GM23338 (cell line): Measurements from ENCODE around the gene CNPY4. TPM values are rescaled to one million over a fixed set of nuclear protein-coding genes. Genes with fewer than 3 reads are reported as not detected.

Source experiments
- ATAC-seq: fragments of 200-7000 bp; cut with Tn5 transposase; 3 replicates; pipeline ENCODE4 v1.9.1; 2020
- DNase-seq: peaks from one replicate; pipeline ENCODE4 v3.0.0-alpha.2; 2015; ENCODE audit warnings: low spot score
- H2AFZ ChIP-seq: fragments of 200-600 bp; sonication (generic); 2 replicates; pipeline ENCODE4 v1.8.0; 2016; ENCODE audit warnings: antibody characterized with exemption, mild to moderate bottlenecking, moderate library complexity
- H3F3A ChIP-seq: fragments of 200-600 bp; sonication (generic); replicated peaks from 2 replicates; pipeline ENCODE4 v1.8.0; 2017; ENCODE audit warnings: antibody characterized with exemption, mixed run types, low read depth
- H3K27ac ChIP-seq: fragments of 200-600 bp; sonication (generic); 2 replicates; pipeline ENCODE4 v1.6.1; 2016; ENCODE audit warnings: low read depth
- H3K27me3 ChIP-seq: fragments of 200-600 bp; sonication (generic); 2 replicates; pipeline ENCODE4 v1.8.0; 2016; ENCODE audit warnings: mild to moderate bottlenecking, mixed run types, moderate library complexity; ENCODE audit not compliant: insufficient read depth
- H3K36me3 ChIP-seq: fragments of 200-600 bp; sonication (generic); 2 replicates; pipeline ENCODE4 v1.8.0; 2016; ENCODE audit warnings: mild to moderate bottlenecking; ENCODE audit not compliant: insufficient read depth
- H3K4me1 ChIP-seq: fragments of 200-600 bp; sonication (generic); 2 replicates; pipeline ENCODE4 v1.8.0; 2016; ENCODE audit warnings: mild to moderate bottlenecking, moderate library complexity; ENCODE audit not compliant: insufficient read depth
- H3K4me2 ChIP-seq: fragments of 200-600 bp; sonication (generic); 2 replicates; pipeline ENCODE4 v1.7.1; 2017; ENCODE audit warnings: mixed run types
- H3K4me3 ChIP-seq: fragments of 200-600 bp; sonication (generic); 2 replicates; pipeline ENCODE4 v1.6.1; 2016; ENCODE audit warnings: mixed run types
- H3K79me2 ChIP-seq: fragments of 200-600 bp; sonication (generic); replicated peaks from 2 replicates; pipeline ENCODE4 v1.8.0; 2017; ENCODE audit warnings: mild to moderate bottlenecking; ENCODE audit not compliant: insufficient read depth
- H3K9me2 ChIP-seq: fragments of 200-600 bp; sonication (generic); 2 replicates; pipeline ENCODE4 v1.8.0; 2017; ENCODE audit not compliant: insufficient read depth
- H4K20me1 ChIP-seq: fragments of 200-600 bp; sonication (generic); replicated peaks from 2 replicates; pipeline ENCODE4 v1.8.0; 2017; ENCODE audit warnings: mild to moderate bottlenecking; ENCODE audit not compliant: insufficient read depth
- H3K27ac Mint-ChIP-seq: 2 replicates; pipeline ENCODE4 v1.8.0; 2020; ENCODE audit warnings: inconsistent platforms, mild to moderate bottlenecking, moderate library complexity, mixed read lengths
- H3K27me3 Mint-ChIP-seq: 3 replicates; pipeline ENCODE4 v1.8.0; 2022; ENCODE audit warnings: low read depth, mild to moderate bottlenecking, moderate library complexity, mixed read lengths, inconsistent platforms; ENCODE audit not compliant: insufficient read depth, poor library complexity
- H3K36me3 Mint-ChIP-seq: 3 replicates; pipeline ENCODE4 v1.8.0; 2021; ENCODE audit warnings: low read depth, mild to moderate bottlenecking, inconsistent platforms, moderate library complexity, mixed read lengths
- H3K4me1 Mint-ChIP-seq: 3 replicates; pipeline ENCODE4 v1.8.0; 2020; ENCODE audit warnings: mild to moderate bottlenecking, inconsistent platforms, mixed read lengths
- H3K4me3 Mint-ChIP-seq: 3 replicates; pipeline ENCODE4 v1.8.0; 2021; ENCODE audit warnings: moderate library complexity, mild to moderate bottlenecking, inconsistent platforms, mixed read lengths
- H3K9me3 Mint-ChIP-seq: 3 replicates; pipeline ENCODE4 v1.8.0; 2020; ENCODE audit warnings: moderate library complexity, mild to moderate bottlenecking, inconsistent platforms, mixed read lengths
- CREB1 ChIP-seq: fragments of 250-450 bp; sonication (Bioruptor Pico); IDR thresholded peaks from 2 replicates; pipeline ENCODE4 v1.5.0; 2020; ENCODE audit warnings: low read depth, mild to moderate bottlenecking, moderate library complexity
- EZH2phosphoT487 ChIP-seq: fragments of 200-600 bp; sonication (generic); IDR thresholded peaks from one replicate; pipeline ENCODE4 v1.8.1; 2018; ENCODE audit warnings: antibody characterized with exemption; ENCODE audit not compliant: unreplicated experiment
- JUNB ChIP-seq: IDR thresholded peaks from one replicate; pipeline ENCODE4 v1.6.1; 2016; ENCODE audit warnings: antibody characterized with exemption; ENCODE audit not compliant: unreplicated experiment
- POLR2AphosphoS5 ChIP-seq: IDR thresholded peaks from 2 replicates; pipeline ENCODE4 v1.6.1; 2016; ENCODE audit warnings: antibody characterized with exemption, low read depth
- ZNF114 ChIP-seq: fragments of 250-450 bp; sonication (Bioruptor Pico); IDR thresholded peaks from 2 replicates; pipeline ENCODE4 v1.5.0; 2020; ENCODE audit warnings: mild to moderate bottlenecking, moderate library complexity
- ZNF331 ChIP-seq: fragments of 250-450 bp; sonication (Bioruptor Pico); IDR thresholded peaks from 2 replicates; pipeline ENCODE4 v1.5.0; 2020; ENCODE audit warnings: low read depth, mild to moderate bottlenecking, moderate library complexity
- long read RNA-seq: library from polyadenylated mRNA; unstranded; transcript quantifications from one replicate; pipeline ENCODE4 v2.0.0, GENCODE V29; 2020; ENCODE audit not compliant: unreplicated experiment
- polyA plus RNA-seq: library from polyadenylated mRNA; unstranded; fragments of >200 nt; fragmentation: Nextera tagmentation; extraction: Ambion mirVana; gene quantifications from 2 replicates; pipeline ENCODE4 v1.2.1, GENCODE V29; 2016
- total RNA-seq: library from RNA; depleted of rRNA; stranded (reverse); fragments of >200 nt; shearing (Covaris generic); gene quantifications from 2 replicates; pipeline ENCODE4 v1.2.3, GENCODE V29; 2014; rRNA removed
- TF ChIP-seq, protein P1 (sequence below): IDR thresholded peaks from one replicate; pipeline ENCODE4 v1.6.1; 2018; ENCODE audit warnings: antibody characterized with exemption; ENCODE audit not compliant: unreplicated experiment
- TF ChIP-seq, protein P2 (sequence below): IDR thresholded peaks from 2 replicates; pipeline ENCODE4 v1.6.1; 2016; ENCODE audit warnings: antibody characterized with exemption

Gene CNPY4, protein sequence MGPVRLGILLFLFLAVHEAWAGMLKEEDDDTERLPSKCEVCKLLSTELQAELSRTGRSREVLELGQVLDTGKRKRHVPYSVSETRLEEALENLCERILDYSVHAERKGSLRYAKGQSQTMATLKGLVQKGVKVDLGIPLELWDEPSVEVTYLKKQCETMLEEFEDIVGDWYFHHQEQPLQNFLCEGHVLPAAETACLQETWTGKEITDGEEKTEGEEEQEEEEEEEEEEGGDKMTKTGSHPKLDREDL
- total RNA-seq, result 11.3 and 12.0 TPM in 2 replicates
- polyA plus RNA-seq, result 10.7 and 11.1 TPM in 2 replicates
- long read RNA-seq, partial matches to known transcripts, result 0 of 3 reads
- long read RNA-seq, other reads (novel, unspliced or antisense), result 0 of 3 reads

DNA sequence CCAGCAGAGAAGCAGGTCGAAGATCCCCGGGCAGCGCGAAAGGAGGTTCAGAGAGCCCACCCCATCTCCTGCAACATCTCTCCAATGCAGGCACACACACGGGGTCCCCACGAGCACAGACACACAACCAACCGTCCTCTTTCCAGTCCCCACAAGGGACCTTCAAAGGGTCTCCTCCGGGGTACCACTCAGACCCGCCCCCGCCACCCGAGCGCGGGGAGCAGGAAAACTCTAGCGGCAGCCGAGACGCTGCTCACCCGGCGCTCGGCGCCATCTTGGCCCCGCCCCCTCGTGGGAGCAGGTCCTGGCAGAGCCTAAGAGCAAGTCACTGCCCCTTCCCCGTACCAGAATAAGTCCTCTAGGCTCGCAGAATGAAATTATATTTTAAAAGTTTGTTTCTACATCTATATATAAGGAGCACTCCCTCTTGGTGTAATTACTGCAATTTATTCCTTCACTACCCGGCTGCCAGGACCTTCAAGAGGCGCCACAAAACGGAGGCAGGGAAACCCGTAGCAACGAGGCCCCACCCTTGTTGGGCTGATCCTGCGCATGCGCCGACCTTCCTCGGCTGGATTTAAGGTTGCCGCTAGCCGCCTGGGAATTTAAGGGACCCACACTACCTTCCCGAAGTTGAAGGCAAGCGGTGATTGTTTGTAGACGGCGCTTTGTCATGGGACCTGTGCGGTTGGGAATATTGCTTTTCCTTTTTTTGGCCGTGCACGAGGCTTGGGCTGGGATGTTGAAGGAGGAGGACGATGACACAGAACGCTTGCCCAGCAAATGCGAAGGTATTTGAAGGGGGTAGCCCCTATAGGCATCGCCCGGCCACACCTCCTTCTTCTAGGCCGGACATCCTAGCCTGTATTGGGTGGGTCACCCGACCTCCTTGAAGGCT lies at the start of gene CNPY4, which contains the start of gene TAF6:
Gene CNPY4 (plus strand): TSS at position 563 of the 898 bp plus-strand sequence. CDS start 111 bp downstream, at position 674.
Gene TAF6 (minus strand): TSS at position 287 of the 898 bp plus-strand sequence. CDS start 5,149 bp downstream, outside the sequence.
- H3F3A ChIP-seq, result peaks cover 18% of the 10 kb centered on the region; the same call in 1 of the 2 replicates
- Mint-ChIP-seq H3K4me1 (peaks cover 8% of the 10 kb centered on the region; the same call in 2 of the 3 replicates), H3K4me3 (peak within 1 kb of the TSS; percentile 94), H3K27ac (peak within 1 kb of the TSS; percentile 99), H3K9me3 (no peaks in the 10 kb centered on the region; the same call in 2 of the 3 replicates), H3K27me3 (peaks cover 14% of the 10 kb centered on the region), H3K36me3 (peaks cover 19% of the 10 kb centered on the region; the same call in 2 of the 3 replicates)
- no peaks in the 10 kb centered on the region for H3K36me3 ChIP-seq
- ATAC-seq, result peak; percentile 81
- H3K27me3 ChIP-seq, result no peaks in the 10 kb centered on the region
- no peaks in the 10 kb centered on the region for H3K9me2 ChIP-seq
- H2AFZ ChIP-seq, result peak within 1 kb of the TSS; percentile 91
- peaks cover 8% of the 10 kb centered on the region for H3K4me1 ChIP-seq
- H4K20me1 ChIP-seq, result no peaks in the 10 kb centered on the region; the same call in 1 of the 2 replicates
- H3K4me2 ChIP-seq, result peak within 1 kb of the TSS; percentile 83
- H3K27ac ChIP-seq, result peak within 1 kb of the TSS; percentile 83
- peaks cover 7% of the 10 kb centered on the region for H3K79me2 ChIP-seq
- H3K4me3 ChIP-seq, result peak within 1 kb of the TSS; percentile 88
- DNase-seq, result peak; percentile 98
- TF ChIP-seq, protein P1, sequence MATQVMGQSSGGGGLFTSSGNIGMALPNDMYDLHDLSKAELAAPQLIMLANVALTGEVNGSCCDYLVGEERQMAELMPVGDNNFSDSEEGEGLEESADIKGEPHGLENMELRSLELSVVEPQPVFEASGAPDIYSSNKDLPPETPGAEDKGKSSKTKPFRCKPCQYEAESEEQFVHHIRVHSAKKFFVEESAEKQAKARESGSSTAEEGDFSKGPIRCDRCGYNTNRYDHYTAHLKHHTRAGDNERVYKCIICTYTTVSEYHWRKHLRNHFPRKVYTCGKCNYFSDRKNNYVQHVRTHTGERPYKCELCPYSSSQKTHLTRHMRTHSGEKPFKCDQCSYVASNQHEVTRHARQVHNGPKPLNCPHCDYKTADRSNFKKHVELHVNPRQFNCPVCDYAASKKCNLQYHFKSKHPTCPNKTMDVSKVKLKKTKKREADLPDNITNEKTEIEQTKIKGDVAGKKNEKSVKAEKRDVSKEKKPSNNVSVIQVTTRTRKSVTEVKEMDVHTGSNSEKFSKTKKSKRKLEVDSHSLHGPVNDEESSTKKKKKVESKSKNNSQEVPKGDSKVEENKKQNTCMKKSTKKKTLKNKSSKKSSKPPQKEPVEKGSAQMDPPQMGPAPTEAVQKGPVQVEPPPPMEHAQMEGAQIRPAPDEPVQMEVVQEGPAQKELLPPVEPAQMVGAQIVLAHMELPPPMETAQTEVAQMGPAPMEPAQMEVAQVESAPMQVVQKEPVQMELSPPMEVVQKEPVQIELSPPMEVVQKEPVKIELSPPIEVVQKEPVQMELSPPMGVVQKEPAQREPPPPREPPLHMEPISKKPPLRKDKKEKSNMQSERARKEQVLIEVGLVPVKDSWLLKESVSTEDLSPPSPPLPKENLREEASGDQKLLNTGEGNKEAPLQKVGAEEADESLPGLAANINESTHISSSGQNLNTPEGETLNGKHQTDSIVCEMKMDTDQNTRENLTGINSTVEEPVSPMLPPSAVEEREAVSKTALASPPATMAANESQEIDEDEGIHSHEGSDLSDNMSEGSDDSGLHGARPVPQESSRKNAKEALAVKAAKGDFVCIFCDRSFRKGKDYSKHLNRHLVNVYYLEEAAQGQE, result no peak
- TF ChIP-seq CREB1 (CRISPR knock-in tag) (peak; percentile 69), ZNF114 (CRISPR knock-in tag) (no peak), JUNB (no peak), ZNF331 (no peak), EZH2phosphoT487 (no peak), POLR2AphosphoS5 (peak; percentile 67)
- TF ChIP-seq, protein P2, sequence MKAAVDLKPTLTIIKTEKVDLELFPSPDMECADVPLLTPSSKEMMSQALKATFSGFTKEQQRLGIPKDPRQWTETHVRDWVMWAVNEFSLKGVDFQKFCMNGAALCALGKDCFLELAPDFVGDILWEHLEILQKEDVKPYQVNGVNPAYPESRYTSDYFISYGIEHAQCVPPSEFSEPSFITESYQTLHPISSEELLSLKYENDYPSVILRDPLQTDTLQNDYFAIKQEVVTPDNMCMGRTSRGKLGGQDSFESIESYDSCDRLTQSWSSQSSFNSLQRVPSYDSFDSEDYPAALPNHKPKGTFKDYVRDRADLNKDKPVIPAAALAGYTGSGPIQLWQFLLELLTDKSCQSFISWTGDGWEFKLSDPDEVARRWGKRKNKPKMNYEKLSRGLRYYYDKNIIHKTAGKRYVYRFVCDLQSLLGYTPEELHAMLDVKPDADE, result no peak
